ENCODE data around the gene SLC39A5. TPM values are rescaled to one million over a fixed set of nuclear protein-coding genes. Genes with fewer than 3 reads are reported as not detected.

Gene SLC39A5
- total RNA-seq, 1 donor from 2014 or later = 0.54 TPM

DNA sequence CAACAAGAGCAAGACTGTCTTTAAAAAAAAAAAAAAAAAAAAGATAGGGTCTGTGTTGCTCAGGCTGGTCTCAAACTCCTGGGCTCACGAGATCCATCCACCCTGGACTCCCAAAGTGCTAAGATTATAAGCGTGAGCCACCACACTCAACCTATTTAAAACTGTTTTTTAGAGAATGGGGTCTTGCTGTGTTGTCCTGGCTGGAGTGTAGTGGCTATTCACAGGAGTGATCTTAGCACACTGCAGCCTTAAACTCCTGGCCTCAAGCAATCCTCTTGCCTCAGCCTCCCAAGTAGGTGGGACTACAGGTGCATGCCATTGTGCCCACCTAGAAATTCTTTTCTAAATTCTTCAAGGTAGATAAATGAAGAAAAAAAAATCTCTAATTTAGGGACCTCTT is 44.4 kb downstream of the SLC39A5 start:
- Histone ChIP-seq H3K9ac (no peak overlapping the region), H4K20me1 (ENCODE audit: low read depth) (no peaks in the 10 kb centered on the region), H3K79me2 (ENCODE audit: low read depth) (no peaks in the 10 kb centered on the region), H3F3A (ENCODE audit: low read depth) (peaks cover 24% of the 10 kb centered on the region), H3K36me3 (no peaks in the 10 kb centered on the region), H3K4me2 (no peak overlapping the region), H3K9me3 (ENCODE audit: low read depth) (no peaks in the 10 kb centered on the region), H3K27ac (no peak overlapping the region), H3K4me1 (no peaks in the 10 kb centered on the region), H2AFZ (replicated peaks) (no peak overlapping the region), H3K4me3 (no peak overlapping the region), H3K27me3 (no peaks in the 10 kb centered on the region)
- H3K4me1 Mint-ChIP-seq = peaks cover 4% of the 10 kb centered on the region
- no peaks in the 10 kb centered on the region for H3K27me3 Mint-ChIP-seq (ENCODE audit: insufficient read depth, low read depth)
- H3K9me3 Mint-ChIP-seq = no peaks in the 10 kb centered on the region
- TF ChIP-seq EZH2phosphoT487 (IDR thresholded peaks at IDR 0.05) (no peak), EZH2 (IDR thresholded peaks at IDR 0.05) (no peak)
- TF ChIP-seq, protein P1, sequence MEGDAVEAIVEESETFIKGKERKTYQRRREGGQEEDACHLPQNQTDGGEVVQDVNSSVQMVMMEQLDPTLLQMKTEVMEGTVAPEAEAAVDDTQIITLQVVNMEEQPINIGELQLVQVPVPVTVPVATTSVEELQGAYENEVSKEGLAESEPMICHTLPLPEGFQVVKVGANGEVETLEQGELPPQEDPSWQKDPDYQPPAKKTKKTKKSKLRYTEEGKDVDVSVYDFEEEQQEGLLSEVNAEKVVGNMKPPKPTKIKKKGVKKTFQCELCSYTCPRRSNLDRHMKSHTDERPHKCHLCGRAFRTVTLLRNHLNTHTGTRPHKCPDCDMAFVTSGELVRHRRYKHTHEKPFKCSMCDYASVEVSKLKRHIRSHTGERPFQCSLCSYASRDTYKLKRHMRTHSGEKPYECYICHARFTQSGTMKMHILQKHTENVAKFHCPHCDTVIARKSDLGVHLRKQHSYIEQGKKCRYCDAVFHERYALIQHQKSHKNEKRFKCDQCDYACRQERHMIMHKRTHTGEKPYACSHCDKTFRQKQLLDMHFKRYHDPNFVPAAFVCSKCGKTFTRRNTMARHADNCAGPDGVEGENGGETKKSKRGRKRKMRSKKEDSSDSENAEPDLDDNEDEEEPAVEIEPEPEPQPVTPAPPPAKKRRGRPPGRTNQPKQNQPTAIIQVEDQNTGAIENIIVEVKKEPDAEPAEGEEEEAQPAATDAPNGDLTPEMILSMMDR (IDR thresholded peaks at IDR 0.05) = no peak
- no peak for DNase-seq (ENCODE audit: low spot score)
- H3K4me3 Mint-ChIP-seq = no peak overlapping the region
- H3K27ac Mint-ChIP-seq = no peak overlapping the region
- H3K36me3 Mint-ChIP-seq = peaks cover 48% of the 10 kb centered on the region

DNA sequence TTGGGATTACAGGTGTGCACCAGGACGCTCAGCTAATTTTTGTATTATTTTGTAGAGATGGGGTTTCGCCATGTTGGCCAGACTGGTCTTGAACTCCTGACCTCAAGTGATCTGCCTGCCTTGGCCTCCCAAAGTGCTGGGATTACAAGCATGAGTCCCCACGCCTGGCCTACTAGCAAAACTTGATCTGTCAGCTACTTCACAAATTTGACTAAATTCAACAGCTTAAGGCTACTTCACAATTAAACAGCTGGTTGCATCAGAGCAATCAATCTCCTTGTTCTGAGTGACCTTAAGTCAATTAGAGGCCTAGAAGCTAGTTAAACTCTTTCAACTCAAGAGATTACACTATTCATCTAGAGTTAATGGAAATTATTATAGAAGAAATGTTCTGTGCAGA is 49.1 kb downstream of the SLC39A5 start:
- peaks cover 2% of the 10 kb centered on the region for H3K27me3 Mint-ChIP-seq (ENCODE audit: insufficient read depth, low read depth)

DNA sequence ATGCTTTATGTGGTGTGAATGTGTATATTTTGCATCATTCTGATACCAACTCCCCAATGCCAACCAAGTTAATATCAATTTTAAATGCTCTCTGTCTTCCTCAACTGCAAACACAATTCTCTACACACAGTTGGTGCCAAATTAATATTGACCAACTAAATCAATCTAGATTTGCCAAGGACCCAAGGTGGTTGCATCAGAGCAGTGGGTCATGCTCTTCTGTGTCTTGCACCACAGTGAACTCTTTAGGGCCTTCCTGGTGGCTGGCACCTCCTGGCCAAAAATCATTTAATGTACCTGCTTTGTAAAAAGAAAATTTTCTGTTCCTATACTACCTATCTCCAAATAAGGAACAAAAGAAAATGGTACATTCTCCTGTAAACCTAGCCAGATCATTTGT is 51.0 kb downstream of the SLC39A5 start:
- H3K27ac ChIP-seq = no peak overlapping the region
- no peaks in the 10 kb centered on the region for H3K4me1 ChIP-seq
- H3K4me3 ChIP-seq = no peak overlapping the region
- no peaks in the 10 kb centered on the region for H3K9me3 Mint-ChIP-seq
- no peak overlapping the region for H3K27ac Mint-ChIP-seq
- H4K20me1 ChIP-seq (ENCODE audit: low read depth) = no peaks in the 10 kb centered on the region
- no peaks in the 10 kb centered on the region for H3K9me3 ChIP-seq (ENCODE audit: low read depth)
- peaks cover 33% of the 10 kb centered on the region for H3K36me3 Mint-ChIP-seq
- H3K27me3 ChIP-seq = no peaks in the 10 kb centered on the region
- H2AFZ ChIP-seq (replicated peaks) = no peak overlapping the region
- TF ChIP-seq, protein P1 (IDR thresholded peaks at IDR 0.05) = no peak
- no peak for TF ChIP-seq EZH2phosphoT487 (IDR thresholded peaks at IDR 0.05)
- TF ChIP-seq EZH2 (IDR thresholded peaks at IDR 0.05) = no peak
- no peaks in the 10 kb centered on the region for H3K4me1 Mint-ChIP-seq
- H3K79me2 ChIP-seq (ENCODE audit: low read depth) = no peaks in the 10 kb centered on the region
- no peak for DNase-seq (ENCODE audit: low spot score)
- H3F3A ChIP-seq (ENCODE audit: low read depth) = peaks cover 2% of the 10 kb centered on the region
- H3K4me2 ChIP-seq = no peak overlapping the region
- H3K4me3 Mint-ChIP-seq = no peak overlapping the region
- no peak overlapping the region for H3K9ac ChIP-seq
- peaks cover 5% of the 10 kb centered on the region for H3K36me3 ChIP-seq
- H3K27me3 Mint-ChIP-seq (ENCODE audit: insufficient read depth, low read depth) = peaks cover 2% of the 10 kb centered on the region

More for the DNA sequence above, 49.1 kb downstream of the SLC39A5 start:
- DNase-seq (ENCODE audit: low spot score) = no peak
- Histone ChIP-seq H4K20me1 (ENCODE audit: low read depth) (no peaks in the 10 kb centered on the region), H3K9me3 (ENCODE audit: low read depth) (no peaks in the 10 kb centered on the region), H3K36me3 (peaks cover 5% of the 10 kb centered on the region), H3K4me1 (no peaks in the 10 kb centered on the region), H3F3A (ENCODE audit: low read depth) (peaks cover 7% of the 10 kb centered on the region), H3K27me3 (no peaks in the 10 kb centered on the region), H3K79me2 (ENCODE audit: low read depth) (no peaks in the 10 kb centered on the region), H3K4me3 (no peak overlapping the region), H3K4me2 (no peak overlapping the region), H2AFZ (replicated peaks) (no peak overlapping the region), H3K27ac (no peak overlapping the region), H3K9ac (no peak overlapping the region)
- Mint-ChIP-seq H3K4me3 (no peak overlapping the region), H3K36me3 (peaks cover 38% of the 10 kb centered on the region), H3K4me1 (no peaks in the 10 kb centered on the region), H3K9me3 (no peaks in the 10 kb centered on the region), H3K27ac (no peak overlapping the region)
- TF ChIP-seq EZH2 (IDR thresholded peaks at IDR 0.05) = no peak
- TF ChIP-seq, protein P1 (IDR thresholded peaks at IDR 0.05) = no peak
- no peak for TF ChIP-seq EZH2phosphoT487 (IDR thresholded peaks at IDR 0.05)

All from neural progenitor cell (in vitro differentiated cells).